Naive thymus-derived CD8-positive, alpha-beta T cell (primary cell): ENCODE measurements around the gene MTMR1. TPM values are rescaled to one million over a fixed set of nuclear protein-coding genes. Genes with fewer than 3 reads are reported as not detected.
A peak's percentile ranks its signal among the peaks of the same experiment; 100 is the strongest.

Source experiments
- ATAC-seq, 2 donors: fragments of 150-1000 bp; cut with Tn5 transposase in 1 of 2; sonication (Bioruptor Pico), chemical (Tn5 transposase) in 1 of 2; 1 replicate in 1 of 2; 2 replicates in 1 of 2; pipeline ENCODE4 v1.10.0; 2021; ENCODE audit warnings: mild to moderate bottlenecking in 2 of 2, moderate library complexity in 2 of 2
- POLR2A ChIA-PET: fragments of 350-600 bp; sonication (Branson Sonifier 250); formaldehyde crosslinking; loops from one replicate; lab custom pipeline; 2021; ENCODE audit warnings: antibody characterized with exemption; lab: Charles Lee
- DNase-seq, 10 donors: peaks; one replicate each; pipeline versions ENCODE4 v3.0.0 to v3.0.0-alpha.2; 2020 to 2022
- H3K27ac Mint-ChIP-seq, 10 donors: one replicate each; pipeline ENCODE4 v1.8.0; 2020 to 2022; ENCODE audit warnings: mild to moderate bottlenecking in 10 of 10, mixed read lengths in 10 of 10, moderate library complexity in 4 of 10, inconsistent platforms in 1 of 10
- H3K27me3 Mint-ChIP-seq, 5 donors: one replicate each; pipeline ENCODE4 v1.8.0; 2021 to 2022; ENCODE audit warnings: mixed read lengths in 5 of 5
- H3K36me3 Mint-ChIP-seq, 3 donors: one replicate each; pipeline ENCODE4 v1.8.0; 2020 to 2022; ENCODE audit warnings: mixed read lengths in 3 of 3, mild to moderate bottlenecking in 2 of 3, inconsistent platforms in 1 of 3
- H3K4me1 Mint-ChIP-seq, 4 donors: one replicate each; pipeline ENCODE4 v1.8.0; 2021 to 2022; ENCODE audit warnings: mixed read lengths in 4 of 4
- H3K4me3 Mint-ChIP-seq, 10 donors: one replicate each; pipeline ENCODE4 v1.8.0; 2020 to 2022; ENCODE audit warnings: mild to moderate bottlenecking in 10 of 10, mixed read lengths in 10 of 10, moderate library complexity in 6 of 10, inconsistent platforms in 1 of 10
- H3K9me3 Mint-ChIP-seq, 9 donors: one replicate each; pipeline ENCODE4 v1.8.0; 2020 to 2022; ENCODE audit warnings: mixed read lengths in 9 of 9, mild to moderate bottlenecking in 3 of 9, inconsistent platforms in 1 of 9, moderate library complexity in 1 of 9
- polyA plus RNA-seq, 3 donors: library from polyadenylated mRNA; unstranded; fragments of 300-500 nt; fragmentation: Illumina TruSeq; gene quantifications; one replicate each; pipeline ENCODE4 v1.2.3, GENCODE V29; 2021
- total RNA-seq, 8 experiments: library from RNA in 2 of 8; stranded (reverse) in 2 of 8; gene quantifications; one replicate each; pipeline ENCODE4 v1.2.3 and lab custom pipeline; 2021 to 2026

Gene MTMR1
- total and polyA plus RNA-seq, 5 experiments from 2014 or later, result 13.0 to 37.4 (median 28.3) TPM

DNA sequence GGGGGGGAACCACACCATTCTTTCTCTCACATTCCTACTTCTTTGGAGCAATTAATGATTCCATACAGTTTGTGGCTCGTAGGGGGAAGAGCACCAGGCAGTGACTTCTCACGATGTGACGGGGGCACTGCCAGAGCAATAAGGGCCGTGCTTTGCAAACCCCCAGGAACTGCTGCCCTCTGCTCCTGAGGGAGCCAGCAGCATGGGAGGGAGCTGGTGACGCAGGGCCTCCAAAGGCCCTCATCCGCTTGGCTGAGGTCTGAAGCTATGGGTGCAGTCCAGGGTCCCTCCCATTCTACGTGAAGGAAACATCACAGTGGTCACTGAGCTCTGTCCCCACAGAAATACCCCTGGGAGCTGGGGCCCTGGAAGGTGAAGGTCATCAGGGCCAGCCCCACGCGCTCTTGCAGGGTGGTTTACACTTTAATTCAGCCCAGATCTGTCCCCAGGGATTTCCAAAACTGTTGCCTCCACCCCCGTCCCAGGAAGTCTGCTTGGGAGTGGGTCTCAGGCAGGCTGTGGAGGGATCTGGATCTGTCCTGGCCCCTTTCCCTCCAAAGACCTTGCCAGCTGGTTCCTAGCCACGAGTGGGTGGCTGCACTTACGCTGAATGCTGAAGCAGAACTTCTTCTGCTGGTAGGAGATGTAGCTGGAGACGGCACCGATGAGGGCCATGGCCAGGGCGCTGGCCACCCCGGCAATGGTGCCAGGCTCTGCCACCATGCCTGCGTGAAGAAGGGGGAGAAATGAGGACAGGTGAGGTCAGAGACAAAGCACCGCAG lies 82.6 kb downstream of the MTMR1 start:
- Mint-ChIP-seq H3K4me1 (peaks cover 0 to 4% (median 2%) of the 10 kb centered on the region in 4 donors), H3K27me3 (no peaks in the 10 kb centered on the region), H3K36me3 (peaks cover 0 to 15% (median 0%) of the 10 kb centered on the region in 3 donors), H3K9me3 (no peaks in the 10 kb centered on the region), H3K27ac (no peak overlapping the region), H3K4me3 (no peak overlapping the region)
- DNase-seq, result no peak
- POLR2A ChIA-PET, result no interaction called here
- ATAC-seq, result no peak

- DNase-seq (no peak), ATAC-seq (no peak)
- no peaks in the 10 kb centered on the region for H3K9me3 Mint-ChIP-seq
- POLR2A ChIA-PET, result no interaction called here
- no peak overlapping the region for H3K27ac Mint-ChIP-seq
- H3K27me3 Mint-ChIP-seq, result no peaks in the 10 kb centered on the region
- no peak overlapping the region for H3K4me3 Mint-ChIP-seq
- peaks cover 0 to 15% (median 0%) of the 10 kb centered on the region in 3 donors for H3K36me3 Mint-ChIP-seq
- H3K4me1 Mint-ChIP-seq, result peaks cover 0 to 2% (median under 1%) of the 10 kb centered on the region in 4 donors
These were observed 84.3 kb downstream of the MTMR1 start for GRCh38 chrX:150777328-150777992.

GRCh38 chrX:150779385-150779784 lies 86.2 kb downstream of the MTMR1 start:
- Mint-ChIP-seq H3K4me1 (peaks cover 0 to 2% (median under 1%) of the 10 kb centered on the region in 4 donors), H3K27me3 (no peaks in the 10 kb centered on the region), H3K27ac (no peak overlapping the region), H3K9me3 (no peaks in the 10 kb centered on the region), H3K4me3 (no peak overlapping the region), H3K36me3 (peaks cover 0 to 15% (median 0%) of the 10 kb centered on the region in 3 donors)
- ATAC-seq (no peak), DNase-seq (no peak)
- POLR2A ChIA-PET, result no interaction called here

DNA sequence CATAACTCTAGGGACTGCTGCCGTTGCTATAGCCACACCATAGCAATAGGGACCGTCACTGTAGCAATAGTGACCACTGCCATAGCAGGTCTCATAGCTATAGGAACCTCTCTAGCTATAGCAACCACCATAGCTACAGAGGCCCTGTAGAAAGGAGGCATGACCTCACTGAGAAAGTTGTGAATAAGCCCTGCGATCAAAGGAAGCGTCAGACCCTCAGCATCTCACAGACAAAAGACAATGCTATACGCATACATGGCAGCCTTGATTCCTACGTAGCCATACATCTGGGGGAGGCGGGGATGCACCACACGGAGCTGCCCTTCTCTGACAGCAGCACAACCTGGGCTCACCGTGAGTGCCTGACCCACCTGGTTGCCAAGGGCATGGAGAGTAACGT lies 88.5 kb downstream of the MTMR1 start:
- DNase-seq (no peak), ATAC-seq (no peak)
- H3K9me3 Mint-ChIP-seq, result no peaks in the 10 kb centered on the region
- POLR2A ChIA-PET, result no interaction called here
- peaks cover 0 to 2% (median under 1%) of the 10 kb centered on the region in 4 donors for H3K4me1 Mint-ChIP-seq
- H3K27me3 Mint-ChIP-seq, result no peaks in the 10 kb centered on the region
- no peak overlapping the region for H3K4me3 Mint-ChIP-seq
- H3K36me3 Mint-ChIP-seq, result peaks cover 0 to 7% (median 0%) of the 10 kb centered on the region in 3 donors
- peak overlapping the region in 2 of 10 donors; percentile 31 to 64 for H3K27ac Mint-ChIP-seq

DNA sequence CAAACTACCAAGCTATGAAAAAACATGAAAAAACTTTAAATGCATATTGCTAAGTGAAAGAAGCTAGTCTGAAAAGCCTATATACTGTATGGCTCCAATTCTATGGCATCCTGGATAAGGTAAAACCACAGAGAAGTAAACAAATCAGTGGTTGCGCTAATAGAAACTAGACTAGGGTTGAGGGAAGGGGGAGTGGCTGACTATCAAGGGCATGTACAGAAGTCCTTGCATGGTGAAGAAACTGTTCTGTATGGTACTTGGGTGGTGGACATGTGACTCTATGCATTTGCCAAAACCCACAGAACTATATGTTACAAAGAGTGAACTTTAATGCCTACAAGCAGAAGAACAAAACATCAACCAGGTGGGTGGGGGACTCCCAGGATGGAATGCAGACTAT lies 96.8 kb downstream of the MTMR1 start:
- Mint-ChIP-seq H3K27me3 (no peaks in the 10 kb centered on the region), H3K9me3 (no peaks in the 10 kb centered on the region), H3K4me3 (no peak overlapping the region), H3K36me3 (peaks cover 0 to 60% (median 31%) of the 10 kb centered on the region in 3 donors), H3K4me1 (peaks cover 0 to 2% (median 0%) of the 10 kb centered on the region in 4 donors), H3K27ac (no peak overlapping the region)
- ATAC-seq (no peak), DNase-seq (no peak)
- POLR2A ChIA-PET, result no interaction called here

GRCh38 chrX:150792949-150793527 lies 99.8 kb downstream of the MTMR1 start:
- Mint-ChIP-seq H3K4me3 (no peak overlapping the region), H3K27me3 (no peaks in the 10 kb centered on the region), H3K27ac (no peak overlapping the region), H3K4me1 (peaks cover 0 to 2% (median 0%) of the 10 kb centered on the region in 4 donors), H3K36me3 (peaks cover 0 to 76% (median 26%) of the 10 kb centered on the region in 3 donors), H3K9me3 (no peaks in the 10 kb centered on the region)
- no peak for ATAC-seq
- POLR2A ChIA-PET, result no interaction called here
- DNase-seq, result no peak

DNA sequence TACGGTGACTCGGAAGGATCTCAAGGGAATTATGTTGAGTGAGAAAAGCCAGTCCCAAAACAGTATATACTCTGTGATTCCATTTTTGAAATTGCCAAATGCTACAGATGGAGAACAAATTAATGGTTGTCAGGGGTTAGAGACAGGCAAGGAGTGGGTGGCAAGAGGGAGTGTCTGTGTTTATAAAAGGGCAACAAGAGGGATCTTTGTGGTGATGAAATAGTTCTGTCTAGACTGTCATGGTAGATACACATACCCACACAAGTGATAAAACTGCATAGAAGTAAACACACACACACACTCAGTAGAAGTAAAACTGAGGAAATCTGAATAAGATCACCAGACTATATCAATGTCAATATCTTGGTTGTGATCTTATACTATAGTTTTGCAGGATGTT lies 112.5 kb downstream of the MTMR1 start:
- peaks cover 0 to 10% (median 2%) of the 10 kb centered on the region in 9 donors for H3K9me3 Mint-ChIP-seq
- peaks cover 0 to 2% (median 0%) of the 10 kb centered on the region in 4 donors for H3K4me1 Mint-ChIP-seq
- POLR2A ChIA-PET, result no interaction called here
- H3K27me3 Mint-ChIP-seq, result no peaks in the 10 kb centered on the region
- H3K4me3 Mint-ChIP-seq, result no peak overlapping the region
- ATAC-seq, result no peak
- H3K36me3 Mint-ChIP-seq, result peaks cover 5 to 56% (median 18%) of the 10 kb centered on the region in 3 donors
- DNase-seq, result no peak
- H3K27ac Mint-ChIP-seq, result no peak overlapping the region

DNA sequence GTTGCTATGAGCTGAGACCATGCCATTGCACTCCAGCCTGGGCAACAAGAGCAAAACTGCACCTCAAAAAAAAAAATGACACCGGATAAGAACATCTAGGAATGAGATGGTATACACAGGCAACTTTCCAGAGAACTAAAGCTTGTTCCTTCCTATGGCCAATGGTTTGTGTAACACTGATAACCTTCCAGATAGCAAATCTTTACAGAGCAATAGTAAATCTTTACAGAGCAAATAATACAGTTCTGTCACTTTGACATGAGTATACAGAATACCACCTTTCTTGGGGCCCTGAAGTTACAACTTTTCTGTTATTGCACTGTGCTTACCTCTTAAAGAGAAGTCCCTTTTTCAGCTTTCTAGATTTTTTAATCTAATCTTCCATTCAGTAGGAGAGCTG lies 113.6 kb downstream of the MTMR1 start:
- Mint-ChIP-seq H3K4me1 (peaks cover 0 to 2% (median 0%) of the 10 kb centered on the region in 4 donors), H3K9me3 (peaks cover 0 to 10% (median 2%) of the 10 kb centered on the region in 9 donors), H3K36me3 (peaks cover 5 to 47% (median 16%) of the 10 kb centered on the region in 3 donors), H3K27me3 (no peaks in the 10 kb centered on the region), H3K27ac (no peak overlapping the region), H3K4me3 (no peak overlapping the region)
- ATAC-seq (no peak), DNase-seq (no peak)
- POLR2A ChIA-PET, result no interaction called here

GRCh38 chrX:150813922-150814321 lies 120.7 kb downstream of the MTMR1 start:
- POLR2A ChIA-PET, result no interaction called here
- H3K4me1 Mint-ChIP-seq, result peaks cover 0 to 7% (median 0%) of the 10 kb centered on the region in 4 donors
- H3K27ac Mint-ChIP-seq, result no peak overlapping the region
- ATAC-seq, result no peak
- peaks cover 15 to 44% (median 43%) of the 10 kb centered on the region in 3 donors for H3K36me3 Mint-ChIP-seq
- H3K4me3 Mint-ChIP-seq, result no peak overlapping the region
- H3K9me3 Mint-ChIP-seq, result peaks cover 0 to 6% (median 2%) of the 10 kb centered on the region in 9 donors
- DNase-seq, result no peak
- no peaks in the 10 kb centered on the region for H3K27me3 Mint-ChIP-seq

Other genes starting within 250 kb of the MTMR1 start
- gene MTM1, start 124.8 kb upstream of the MTMR1 start, total RNA-seq, result 10 to 100 TPM; 25.8 to 31.7 TPM
- gene MTM1, start 124.8 kb upstream of the MTMR1 start, polyA plus RNA-seq, result 10 to 100 TPM; 12.7 to 13.4 (median 13.2) TPM
- 10 to 100 TPM; 14.3 to 15.5 TPM for gene CD99L2, start 205.3 kb downstream of the MTMR1 start, total RNA-seq
- 10 to 100 TPM; 13.5 to 17.0 (median 14.6) TPM for gene CD99L2, start 205.3 kb downstream of the MTMR1 start, polyA plus RNA-seq